HG03565 (cell line): ENCODE data around the gene HSPB6.
"Not testable (repeated sequence)": the region's sequence is repeated elsewhere in the genome, so short reads cannot be mapped to it uniquely, and the experiment has no call there.

ENCODE experiments used
- ATAC-seq: cut with Tn5 transposase; IDR thresholded peaks from one replicate; pipeline ENCODE4 v1.9.1; 2021; ENCODE audit warnings: mild to moderate bottlenecking, moderate library complexity; ENCODE audit not compliant: unreplicated experiment

The HSPB6 gene

GRCh38 chr19:35756377-35757230, at the start of gene HSPB6:
TSS of gene HSPB6 (minus strand) at chr19:35757029. CDS start at chr19:35757008, 21 bp downstream.
- no peak for ATAC-seq

DNA sequence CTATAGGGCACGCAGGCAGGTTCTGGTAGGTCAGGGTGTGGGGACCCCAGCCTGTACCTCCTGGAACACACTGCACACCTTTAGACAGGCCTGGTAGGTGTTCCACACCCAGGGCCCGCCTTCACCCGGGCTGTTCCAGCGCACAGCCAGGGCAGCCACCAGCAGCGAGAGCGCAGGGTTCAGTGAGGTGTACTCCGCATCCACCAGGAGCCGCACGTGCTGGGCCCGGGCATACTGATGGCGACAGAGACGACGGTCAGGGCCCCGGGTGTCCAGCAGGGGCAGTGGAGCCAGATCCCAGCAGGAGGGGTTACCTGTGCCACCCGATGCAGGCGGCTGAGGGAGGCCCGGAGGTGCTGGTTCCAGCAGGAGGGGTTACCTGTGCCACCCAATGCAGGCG, 49.8 kb upstream of the HSPB6 start:
- no peak for ATAC-seq

DNA sequence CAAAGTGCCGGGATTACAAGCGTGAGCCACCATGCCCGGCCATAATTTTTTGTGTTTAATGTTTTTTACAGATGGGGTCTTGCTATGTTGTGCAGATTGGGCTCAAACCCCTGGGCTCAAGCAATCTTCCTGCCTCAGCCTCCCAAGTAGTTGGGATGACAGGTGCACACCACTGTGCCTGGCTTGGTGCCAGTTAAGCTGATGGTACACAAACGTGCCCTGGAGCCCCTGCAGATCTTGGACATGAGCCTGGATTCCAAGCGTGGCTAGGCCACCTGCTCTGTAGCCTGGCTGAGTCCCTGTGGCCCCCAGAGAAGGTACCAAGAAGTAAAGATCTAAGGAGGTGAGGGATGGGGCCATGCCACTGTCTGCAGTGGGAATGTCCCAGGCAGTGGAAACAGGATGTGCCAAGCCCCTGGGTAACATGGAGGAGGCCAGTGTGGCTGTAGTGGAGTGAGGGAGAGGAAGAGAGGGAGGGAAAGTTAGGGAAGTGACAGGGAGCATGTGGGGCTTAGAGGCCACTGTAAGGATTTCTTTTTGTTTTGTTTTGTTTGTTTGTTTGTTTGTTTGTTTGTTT, 48.8 kb upstream of the HSPB6 start:
- no peak for ATAC-seq

DNA sequence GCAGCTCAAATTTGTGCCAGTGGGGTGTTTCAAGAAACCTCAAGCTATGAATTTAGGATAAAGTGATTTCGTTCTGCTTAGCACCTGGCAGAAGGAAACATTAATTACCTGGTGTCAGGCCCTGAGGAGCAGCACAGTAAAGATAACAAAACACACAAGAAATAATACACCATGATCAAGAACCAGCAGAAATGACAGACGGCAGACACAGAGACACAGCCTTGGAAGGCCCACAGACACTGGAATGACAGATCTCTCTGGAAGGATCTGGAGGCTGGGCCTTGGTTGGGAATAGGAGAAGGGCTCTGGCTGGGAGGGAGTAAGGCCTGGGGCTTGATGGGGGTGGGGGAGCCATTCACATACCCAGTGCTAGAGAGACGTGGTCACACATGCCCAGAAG, 45.0 kb upstream of the HSPB6 start:
- no peak for ATAC-seq

GRCh38 chr19:35797663-35798062, 40.8 kb upstream of the HSPB6 start:
- no peak for ATAC-seq

DNA sequence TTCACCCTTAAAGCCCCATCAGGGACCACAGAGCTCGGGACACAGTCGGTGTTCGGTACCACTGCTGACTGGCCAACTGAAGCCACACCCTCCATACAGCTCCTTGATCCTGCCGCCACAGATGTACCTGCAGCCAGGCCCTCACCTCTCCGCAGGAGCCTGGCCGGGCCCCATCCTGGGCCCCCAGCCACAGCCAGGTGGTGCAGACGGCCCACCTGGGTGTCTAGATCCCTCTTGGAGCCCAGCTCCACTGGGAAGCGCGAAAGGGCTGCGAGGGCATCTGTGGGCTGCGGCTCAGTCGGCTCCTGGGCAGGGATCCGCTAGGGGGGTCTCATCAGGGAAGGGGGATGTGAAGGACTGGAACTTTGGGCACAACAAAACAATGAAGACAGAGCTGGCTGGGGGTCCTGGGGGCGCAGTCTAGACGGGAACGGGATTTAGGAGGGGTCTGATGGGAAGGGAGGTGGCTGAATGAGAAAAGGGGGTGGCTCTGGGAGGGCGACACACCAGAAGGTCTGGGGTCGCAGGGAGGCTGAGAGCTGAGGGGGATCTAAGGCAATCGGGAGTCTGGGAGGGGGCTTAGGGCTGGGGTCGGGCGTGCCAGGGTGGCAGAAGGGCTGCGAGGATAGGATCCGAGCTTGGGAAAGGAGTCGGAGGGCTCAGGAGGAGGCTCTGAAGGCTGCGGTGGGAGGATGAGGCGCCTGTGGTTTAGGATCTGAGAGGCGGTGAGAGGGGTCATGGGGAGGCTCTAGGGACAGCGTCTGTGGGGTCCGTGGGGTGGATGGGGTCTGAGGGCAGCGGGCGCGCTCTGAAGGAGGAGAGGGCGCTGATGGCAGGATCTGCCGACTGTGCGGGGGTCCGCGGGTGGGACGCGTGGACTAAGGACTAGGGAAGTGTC, 40.1 kb upstream of the HSPB6 start:
- no peak for ATAC-seq

DNA sequence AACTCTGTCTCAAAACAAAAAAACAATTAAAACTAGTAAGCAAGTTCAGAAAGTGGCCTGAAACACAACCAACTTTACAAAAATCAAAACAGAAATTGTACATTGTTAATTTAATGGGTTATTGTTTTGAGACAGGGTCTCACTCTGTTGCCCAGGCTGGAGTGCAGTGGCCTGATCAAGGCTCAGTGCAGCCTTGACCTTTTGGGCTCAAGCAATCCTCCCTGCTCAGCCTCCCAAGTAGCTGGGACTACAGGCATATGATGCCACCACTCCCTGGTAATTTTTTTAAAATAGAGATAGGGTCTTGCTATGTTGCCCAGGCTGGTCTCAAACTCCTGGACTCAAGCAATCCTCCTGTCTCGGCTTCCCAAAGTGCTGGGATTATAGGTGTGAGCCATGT, 38.7 kb upstream of the HSPB6 start:
- not testable (repeated sequence) for ATAC-seq

- no peak for ATAC-seq
Measured at GRCh38 chr19:35793381-35794165, 36.7 kb upstream of the HSPB6 start.

- no peak for ATAC-seq
Measured at GRCh38 chr19:35792888-35793287, 36.1 kb upstream of the HSPB6 start.

DNA sequence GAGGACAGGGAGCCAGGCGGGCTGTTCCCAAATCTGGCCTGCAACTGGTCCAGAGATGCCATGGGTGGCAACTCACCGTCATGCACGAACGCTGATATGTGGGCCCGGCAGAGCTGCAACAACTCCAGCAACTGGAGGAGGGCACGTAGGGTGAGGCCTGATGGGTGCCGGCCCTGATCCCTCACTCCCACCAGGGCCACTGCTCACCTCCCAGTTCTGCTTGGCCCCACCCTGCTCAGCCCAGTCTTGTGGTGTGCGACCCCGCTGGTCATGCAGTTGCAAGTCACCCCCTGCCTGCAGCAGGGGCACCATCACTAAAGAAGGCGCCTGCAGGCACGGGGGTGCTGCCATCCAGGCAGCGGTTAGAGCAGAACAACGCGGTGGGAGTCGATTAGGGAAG, 35.5 kb upstream of the HSPB6 start:
- no peak for ATAC-seq

DNA sequence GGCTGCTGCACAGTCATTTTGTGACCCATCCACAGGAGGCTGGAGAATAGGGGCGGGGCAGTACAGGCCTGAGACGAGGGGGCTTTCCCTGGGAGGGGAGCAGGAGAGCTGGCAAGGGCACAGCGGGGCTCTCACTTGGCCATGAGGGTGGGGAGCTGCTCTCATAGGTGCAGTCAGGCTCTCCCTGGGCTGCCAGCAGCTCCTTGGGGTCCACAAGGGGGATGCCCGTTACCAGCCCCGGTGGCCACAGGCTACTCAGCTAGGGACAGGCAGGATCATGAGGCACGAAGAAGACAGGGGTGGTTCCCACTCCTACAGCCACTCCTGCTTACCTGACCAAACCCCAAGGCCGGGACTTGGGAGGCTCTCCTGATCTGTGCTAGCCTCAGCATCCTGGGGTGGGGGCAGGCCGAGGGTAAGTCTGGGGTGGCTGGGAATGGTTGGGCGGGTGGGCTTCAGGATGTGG, 35.0 kb upstream of the HSPB6 start:
- no peak for ATAC-seq

GRCh38 chr19:35790981-35791813, 34.4 kb upstream of the HSPB6 start:
- ATAC-seq = no peak

GRCh38 chr19:35789978-35790944, 33.4 kb upstream of the HSPB6 start:
- ATAC-seq = no peak

GRCh38 chr19:35789195-35789977, 32.6 kb upstream of the HSPB6 start:
- ATAC-seq = no peak

GRCh38 chr19:35788205-35788960, 31.6 kb upstream of the HSPB6 start:
- ATAC-seq = no peak

GRCh38 chr19:35787227-35787799, 30.5 kb upstream of the HSPB6 start:
- ATAC-seq = no peak
